HEK293 (cell line): ENCODE data around the gene ZNF174.

ENCODE experiments used
- AEBP2 ChIP-seq: fragments of 450-650 bp; formaldehyde crosslinking; IDR thresholded peaks from 2 replicates; pipeline ENCODE4 v1.5.1; 2016; ENCODE audit warnings: missing biosample characterization, missing genetic modification characterization, borderline replicate concordance
- HOXD13 ChIP-seq: sonication (generic); formaldehyde crosslinking; IDR thresholded peaks from 2 replicates; pipeline ENCODE4 v1.8.0; 2022; ENCODE audit warnings: missing genetic modification reagents, borderline replicate concordance
- IKZF3 ChIP-seq: fragments of 450-650 bp; IDR thresholded peaks from 2 replicates; pipeline ENCODE4 v1.5.0; 2018; ENCODE audit warnings: missing biosample characterization, mild to moderate bottlenecking, missing genetic modification characterization, moderate library complexity
- KLF10 ChIP-seq: fragments of 450-650 bp; IDR thresholded peaks from 2 replicates; pipeline ENCODE4 v1.5.1; 2018; ENCODE audit warnings: missing biosample characterization, mild to moderate bottlenecking, missing genetic modification characterization
- KLF9 ChIP-seq: fragments of 450-650 bp; formaldehyde crosslinking; IDR thresholded peaks from 2 replicates; pipeline ENCODE4 v1.5.1; 2016; ENCODE audit warnings: missing biosample characterization, missing genetic modification characterization, low read depth
- MZF1 ChIP-seq: fragments of 450-650 bp; formaldehyde crosslinking; IDR thresholded peaks from 2 replicates; pipeline ENCODE4 v1.5.1; 2017; ENCODE audit warnings: missing biosample characterization, missing genetic modification characterization, borderline replicate concordance
- PRDM4 ChIP-seq: fragments of 450-650 bp; formaldehyde crosslinking; IDR thresholded peaks from 2 replicates; pipeline ENCODE4 v1.5.1; 2017; ENCODE audit warnings: missing biosample characterization, missing genetic modification characterization
- RBAK ChIP-seq: fragments of 450-650 bp; formaldehyde crosslinking; IDR thresholded peaks from 2 replicates; pipeline ENCODE4 v1.5.1; 2016; ENCODE audit warnings: missing biosample characterization, missing genetic modification characterization
- SALL2 ChIP-seq: fragments of 450-650 bp; formaldehyde crosslinking; IDR thresholded peaks from 2 replicates; pipeline ENCODE4 v1.5.0; 2017; ENCODE audit warnings: missing biosample characterization, mild to moderate bottlenecking, missing genetic modification characterization, borderline replicate concordance
- SP3 ChIP-seq: fragments of 450-650 bp; formaldehyde crosslinking; IDR thresholded peaks from 2 replicates; pipeline ENCODE4 v1.5.1; 2016; ENCODE audit warnings: missing biosample characterization, missing genetic modification characterization
- WT1 ChIP-seq: fragments of 450-650 bp; formaldehyde crosslinking; IDR thresholded peaks from 2 replicates; pipeline ENCODE4 v1.5.1; 2016; ENCODE audit warnings: missing biosample characterization, missing genetic modification characterization
- YY1 ChIP-seq: fragments of 450-650 bp; formaldehyde crosslinking; IDR thresholded peaks from 2 replicates; pipeline ENCODE4 v1.5.1; 2018; ENCODE audit warnings: missing biosample characterization, missing genetic modification characterization
- ZBTB48 ChIP-seq: fragments of 450-650 bp; formaldehyde crosslinking; IDR thresholded peaks from 2 replicates; pipeline ENCODE4 v1.5.1; 2016; ENCODE audit warnings: missing biosample characterization, missing genetic modification characterization
- ZEB2 ChIP-seq: fragments of 450-650 bp; formaldehyde crosslinking; IDR thresholded peaks from 2 replicates; pipeline ENCODE4 v1.5.1; 2016; ENCODE audit warnings: missing biosample characterization, missing genetic modification characterization
- ZNF114 ChIP-seq: fragments of 450-650 bp; formaldehyde crosslinking; IDR thresholded peaks from 2 replicates; pipeline ENCODE4 v1.5.0; 2017; ENCODE audit warnings: missing biosample characterization, missing genetic modification characterization
- ZNF174 ChIP-seq: fragments of 450-650 bp; formaldehyde crosslinking; IDR thresholded peaks from 2 replicates; pipeline ENCODE4 v1.5.0; 2017; ENCODE audit warnings: missing biosample characterization, mild to moderate bottlenecking, missing genetic modification characterization
- ZNF18 ChIP-seq: fragments of 450-650 bp; formaldehyde crosslinking; IDR thresholded peaks from 2 replicates; pipeline ENCODE4 v1.5.1; 2016; ENCODE audit warnings: missing biosample characterization, missing genetic modification characterization
- ZNF239 ChIP-seq: fragments of 450-650 bp; formaldehyde crosslinking; IDR thresholded peaks from 2 replicates; pipeline ENCODE4 v1.5.1; 2016; ENCODE audit warnings: missing biosample characterization, missing genetic modification characterization
- ZNF24 ChIP-seq: fragments of 450-650 bp; formaldehyde crosslinking; IDR thresholded peaks from 2 replicates; pipeline ENCODE4 v1.5.1; 2016; ENCODE audit warnings: missing biosample characterization, missing genetic modification characterization
- ZNF324 ChIP-seq: fragments of 450-650 bp; formaldehyde crosslinking; IDR thresholded peaks from 2 replicates; pipeline ENCODE4 v1.5.1; 2016; ENCODE audit warnings: missing biosample characterization, missing genetic modification characterization
- ZNF335 ChIP-seq: fragments of 450-650 bp; formaldehyde crosslinking; conservative IDR thresholded peaks from 2 replicates; pipeline ENCODE4 v1.5.1; 2016; ENCODE audit warnings: missing biosample characterization, missing genetic modification characterization
- ZNF354C ChIP-seq: fragments of 450-650 bp; formaldehyde crosslinking; IDR thresholded peaks from 2 replicates; pipeline ENCODE4 v1.5.1; 2016; ENCODE audit warnings: missing biosample characterization, missing genetic modification characterization, low read depth, borderline replicate concordance
- ZNF366 ChIP-seq: fragments of 450-650 bp; formaldehyde crosslinking; conservative IDR thresholded peaks from 2 replicates; pipeline ENCODE4 v1.5.1; 2016; ENCODE audit warnings: missing biosample characterization, missing genetic modification characterization
- ZNF48 ChIP-seq: fragments of 450-650 bp; formaldehyde crosslinking; IDR thresholded peaks from 2 replicates; pipeline ENCODE4 v1.5.1; 2016; ENCODE audit warnings: missing biosample characterization, missing genetic modification characterization
- ZNF501 ChIP-seq: fragments of 450-650 bp; formaldehyde crosslinking; IDR thresholded peaks from 2 replicates; pipeline ENCODE4 v1.5.1; 2016; ENCODE audit warnings: missing biosample characterization, missing genetic modification characterization
- ZNF514 ChIP-seq: fragments of 450-650 bp; formaldehyde crosslinking; IDR thresholded peaks from 2 replicates; pipeline ENCODE4 v1.5.1; 2016; ENCODE audit warnings: missing biosample characterization, missing genetic modification characterization
- ZNF530 ChIP-seq: fragments of 450-650 bp; formaldehyde crosslinking; IDR thresholded peaks from 2 replicates; pipeline ENCODE4 v1.5.1; 2016; ENCODE audit warnings: low read depth, missing biosample characterization, missing genetic modification characterization
- ZNF558 ChIP-seq: fragments of 450-650 bp; formaldehyde crosslinking; IDR thresholded peaks from 2 replicates; pipeline ENCODE4 v1.5.1; 2016; ENCODE audit warnings: missing biosample characterization, missing genetic modification characterization
- ZNF623 ChIP-seq: fragments of 450-650 bp; formaldehyde crosslinking; IDR thresholded peaks from 2 replicates; pipeline ENCODE4 v1.5.1; 2016; ENCODE audit warnings: missing biosample characterization, missing genetic modification characterization
- ZNF707 ChIP-seq: fragments of 450-650 bp; formaldehyde crosslinking; IDR thresholded peaks from 2 replicates; pipeline ENCODE4 v1.5.1; 2016; ENCODE audit warnings: missing biosample characterization, missing genetic modification characterization
- ZNF830 ChIP-seq: fragments of 450-650 bp; IDR thresholded peaks from 2 replicates; pipeline ENCODE4 v1.5.0; 2018; ENCODE audit warnings: missing biosample characterization, missing genetic modification characterization, low read depth, mild to moderate bottlenecking, moderate library complexity
- ZSCAN16 ChIP-seq: fragments of 450-650 bp; formaldehyde crosslinking; IDR thresholded peaks from 2 replicates; pipeline ENCODE4 v1.5.1; 2016; ENCODE audit warnings: missing biosample characterization, missing genetic modification characterization
- ZSCAN23 ChIP-seq: fragments of 450-650 bp; formaldehyde crosslinking; IDR thresholded peaks from 2 replicates; pipeline ENCODE4 v1.5.1; 2016; ENCODE audit warnings: missing biosample characterization, missing genetic modification characterization
- ZSCAN30 ChIP-seq: fragments of 450-650 bp; IDR thresholded peaks from 2 replicates; pipeline ENCODE4 v1.5.1; 2018; ENCODE audit warnings: missing biosample characterization, mild to moderate bottlenecking, missing genetic modification characterization, moderate library complexity
- TF ChIP-seq, protein P1 (sequence below): fragments of 450-650 bp; formaldehyde crosslinking; IDR thresholded peaks from 2 replicates; pipeline ENCODE4 v1.5.1; 2016; ENCODE audit warnings: missing biosample characterization, missing genetic modification characterization, low read depth

ZNF174 gene

GRCh38 chr16:3400779-3401688, at the start of gene ZNF174, which contains the start of gene ZSCAN32 (continued):
- no peak for TF ChIP-seq ZNF830 (tag by site-specific recombination)
- peak; percentile 80 for TF ChIP-seq ZNF335 (tag by site-specific recombination)
- TF ChIP-seq ZEB2 (tag by site-specific recombination), result peak; percentile 95
- TF ChIP-seq ZSCAN16 (tag by site-specific recombination), result no peak; the same call in 1 of the 2 replicates
- no peak for TF ChIP-seq ZNF239
- TF ChIP-seq ZNF501 (tag by site-specific recombination), result peak; percentile 45
- peak; percentile 84 for TF ChIP-seq KLF10 (tag by site-specific recombination)
- TF ChIP-seq ZBTB48, result peak; percentile 54; the same call in 1 of the 2 replicates
- peak; percentile 65; the same call in 1 of the 2 replicates for TF ChIP-seq YY1 (tag by site-specific recombination)
- TF ChIP-seq ZNF18 (tag by site-specific recombination), result no peak
- TF ChIP-seq ZNF324 (tag by site-specific recombination), result peak; percentile 44; the same call in 1 of the 2 replicates
- TF ChIP-seq ZNF623 (tag by site-specific recombination), result no peak
- peak; percentile 89 for TF ChIP-seq ZSCAN30 (tag by site-specific recombination)
- TF ChIP-seq SALL2 (tag by site-specific recombination), result no peak
- no peak for TF ChIP-seq WT1 (tag by site-specific recombination)
- TF ChIP-seq ZNF514 (tag by site-specific recombination), result no peak
- TF ChIP-seq, protein P1, sequence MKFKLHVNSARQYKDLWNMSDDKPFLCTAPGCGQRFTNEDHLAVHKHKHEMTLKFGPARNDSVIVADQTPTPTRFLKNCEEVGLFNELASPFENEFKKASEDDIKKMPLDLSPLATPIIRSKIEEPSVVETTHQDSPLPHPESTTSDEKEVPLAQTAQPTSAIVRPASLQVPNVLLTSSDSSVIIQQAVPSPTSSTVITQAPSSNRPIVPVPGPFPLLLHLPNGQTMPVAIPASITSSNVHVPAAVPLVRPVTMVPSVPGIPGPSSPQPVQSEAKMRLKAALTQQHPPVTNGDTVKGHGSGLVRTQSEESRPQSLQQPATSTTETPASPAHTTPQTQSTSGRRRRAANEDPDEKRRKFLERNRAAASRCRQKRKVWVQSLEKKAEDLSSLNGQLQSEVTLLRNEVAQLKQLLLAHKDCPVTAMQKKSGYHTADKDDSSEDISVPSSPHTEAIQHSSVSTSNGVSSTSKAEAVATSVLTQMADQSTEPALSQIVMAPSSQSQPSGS, result no peak
- TF ChIP-seq ZNF114 (tag by site-specific recombination), result no peak
- no peak for TF ChIP-seq RBAK (tag by site-specific recombination)
- TF ChIP-seq ZNF707, result no peak
- no peak; the same call in 1 of the 2 replicates for TF ChIP-seq HOXD13
- TF ChIP-seq ZSCAN23, result no peak
- no peak for TF ChIP-seq ZNF354C (tag by site-specific recombination)
- peak; percentile 17; the same call in 1 of the 2 replicates for TF ChIP-seq MZF1
- TF ChIP-seq ZNF174, result no peak
- TF ChIP-seq SP3, result peak; percentile 100
- no peak for TF ChIP-seq AEBP2 (tag by site-specific recombination)
- TF ChIP-seq ZNF48 (tag by site-specific recombination), result no peak
- TF ChIP-seq ZNF24 (tag by site-specific recombination), result no peak
- no peak for TF ChIP-seq IKZF3 (tag by site-specific recombination)
- no peak for TF ChIP-seq ZNF366 (tag by site-specific recombination)
- no peak for TF ChIP-seq ZNF558
- peak; percentile 98 for TF ChIP-seq KLF9 (tag by site-specific recombination)
- no peak for TF ChIP-seq ZNF530 (tag by site-specific recombination)
- 0 out of 2 replicates have a peak, but pooled peaks have one; percentile 45 for TF ChIP-seq PRDM4
